Stimulated activated CD4-positive, alpha-beta T cell treated with anti-CD3 and anti-CD28 coated beads, Interleukin-1b, Interleukin-23, amount 100 ng/mL, for 24 hours (primary cell): ENCODE measurements around the gene MTTP.

Experiments
- DNase-seq, 4 experiments: peaks; one replicate each; pipeline ENCODE4 v3.0.0-alpha.2; 2020; ENCODE audit warnings: low read depth in 4 of 4, low spot score in 1 of 4

MTTP gene

GRCh38 chr4:99637174-99637573, 62.5 kb downstream of the MTTP start:
- no peak for DNase-seq

- no peak for DNase-seq
Measured at GRCh38 chr4:99640676-99641075, 66.1 kb downstream of the MTTP start.

- DNase-seq = no peak
Measured at GRCh38 chr4:99642725-99643489, 68.3 kb downstream of the MTTP start.

- no peak for DNase-seq
Measured at GRCh38 chr4:99644453-99644852, 69.8 kb downstream of the MTTP start.

GRCh38 chr4:99645036-99645435, 70.4 kb downstream of the MTTP start:
- DNase-seq = no peak

GRCh38 chr4:99645638-99646037, 71.0 kb downstream of the MTTP start:
- DNase-seq = no peak

GRCh38 chr4:99647071-99647470, 72.4 kb downstream of the MTTP start:
- DNase-seq = no peak

GRCh38 chr4:99648321-99648720, 73.7 kb downstream of the MTTP start:
- DNase-seq = no peak

- no peak for DNase-seq
Measured at GRCh38 chr4:99649208-99649607, 74.6 kb downstream of the MTTP start.

- DNase-seq = no peak
Measured at GRCh38 chr4:99649778-99650177, 75.2 kb downstream of the MTTP start.

GRCh38 chr4:99651016-99651769, 76.6 kb downstream of the MTTP start:
- DNase-seq = no peak

GRCh38 chr4:99651811-99652485, 77.3 kb downstream of the MTTP start:
- no peak for DNase-seq

GRCh38 chr4:99652596-99653436, 78.2 kb downstream of the MTTP start:
- DNase-seq = no peak

GRCh38 chr4:99653916-99654315, 79.3 kb downstream of the MTTP start:
- DNase-seq = no peak

- DNase-seq = no peak
Measured at GRCh38 chr4:99654361-99654761, 79.7 kb downstream of the MTTP start.

GRCh38 chr4:99655308-99656081, 80.9 kb downstream of the MTTP start:
- DNase-seq = no peak

GRCh38 chr4:99657798-99658197, 83.2 kb downstream of the MTTP start, which contains the start of gene C4orf54:
C4orf54 (minus strand) TSS chr4:99657828; CDS start chr4:99654648, 3,180 bp downstream.
- DNase-seq = no peak

- no peak for DNase-seq
Measured at GRCh38 chr4:99658666-99659065, 84.0 kb downstream of the MTTP start.

GRCh38 chr4:99661907-99662306, 87.3 kb downstream of the MTTP start:
- DNase-seq = no peak

GRCh38 chr4:99664716-99665115, 90.1 kb downstream of the MTTP start:
- no peak for DNase-seq
